Testis (tissue), 3 donors: ENCODE measurements around the gene BRAF. TPM values are rescaled to one million over a fixed set of nuclear protein-coding genes. Genes with fewer than 3 reads are reported as not detected.

Experiments
- DNase-seq: peaks from one replicate; pipeline ENCODE4 v3.0.0-alpha.2; 2019
- H3K27ac ChIP-seq, 2 donors: fragments of 200-600 bp; sonication (generic); one replicate each; pipeline ENCODE4 v1.5.1; 2019
- H3K27me3 ChIP-seq: fragments of 200-600 bp; sonication (generic); one replicate; pipeline ENCODE4 v1.5.1; 2019
- H3K36me3 ChIP-seq: fragments of 200-600 bp; sonication (generic); one replicate; pipeline ENCODE4 v1.5.1; 2017; ENCODE audit warnings: low read depth; ENCODE audit errors: missing control alignments
- H3K4me1 ChIP-seq: fragments of 200-600 bp; sonication (generic); one replicate; pipeline ENCODE4 v1.5.1; 2019
- H3K4me3 ChIP-seq, 2 donors: fragments of 200-600 bp; sonication (generic); one replicate each; pipeline ENCODE4 v1.5.1; 2017 to 2019
- H3K9me3 ChIP-seq: fragments of 200-600 bp; sonication (generic); one replicate; pipeline ENCODE4 v1.5.1; 2017
- POLR2A ChIP-seq: fragments of 450-650 bp; IDR thresholded peaks from one replicate; pipeline ENCODE4 v1.6.1; 2017; ENCODE audit warnings: antibody characterized with exemption, mild to moderate bottlenecking, moderate library complexity
- WGBS, 2 donors: methylation state at CpG; one replicate each; pipeline ENCODE4 v1.1.5; 2018; 5-methylcytosine and 5-hydroxymethylcytosine counted together
- intact Hi-C: fragments of 100-400 bp; cut with DNase I; formaldehyde crosslinking; loops from one replicate; pipeline ENCODE4 v1.15.1; 2023; ENCODE audit warnings: low total_unique reads
- polyA plus RNA-seq: library from polyadenylated mRNA; stranded (reverse); fragments of 350-450 nt; fragmentation: Illumina TruSeq; extraction: RNeasy Lipid Tissue Mini Kit (QIAGEN cat#74804); gene quantifications from one replicate; pipeline ENCODE4 v1.2.3, GENCODE V29; 2014; ENCODE audit warnings: low read depth, low replicate concordance; ENCODE audit not compliant: insufficient read depth
- total RNA-seq, 2 donors: library from RNA; depleted of rRNA; stranded (reverse); fragments of >200 nt; gene quantifications; one replicate each; pipeline ENCODE4 v1.2.3, GENCODE V29; 2016
- TF ChIP-seq, protein P1 (sequence below), 3 experiments: fragments of 450-650 bp in 2 of 3; fragments of 200-600 bp in 1 of 3; sonication (generic) in 1 of 3; IDR thresholded peaks; one replicate each; pipeline ENCODE4 v1.5.1; 2016 to 2019; ENCODE audit warnings: antibody characterized with exemption in 3 of 3, mild to moderate bottlenecking in 2 of 3, moderate library complexity in 1 of 3

BRAF gene
- total and polyA plus RNA-seq, 3 donors from 2014 or later: 63.3 to 124 (median 82.6) TPM

DNA sequence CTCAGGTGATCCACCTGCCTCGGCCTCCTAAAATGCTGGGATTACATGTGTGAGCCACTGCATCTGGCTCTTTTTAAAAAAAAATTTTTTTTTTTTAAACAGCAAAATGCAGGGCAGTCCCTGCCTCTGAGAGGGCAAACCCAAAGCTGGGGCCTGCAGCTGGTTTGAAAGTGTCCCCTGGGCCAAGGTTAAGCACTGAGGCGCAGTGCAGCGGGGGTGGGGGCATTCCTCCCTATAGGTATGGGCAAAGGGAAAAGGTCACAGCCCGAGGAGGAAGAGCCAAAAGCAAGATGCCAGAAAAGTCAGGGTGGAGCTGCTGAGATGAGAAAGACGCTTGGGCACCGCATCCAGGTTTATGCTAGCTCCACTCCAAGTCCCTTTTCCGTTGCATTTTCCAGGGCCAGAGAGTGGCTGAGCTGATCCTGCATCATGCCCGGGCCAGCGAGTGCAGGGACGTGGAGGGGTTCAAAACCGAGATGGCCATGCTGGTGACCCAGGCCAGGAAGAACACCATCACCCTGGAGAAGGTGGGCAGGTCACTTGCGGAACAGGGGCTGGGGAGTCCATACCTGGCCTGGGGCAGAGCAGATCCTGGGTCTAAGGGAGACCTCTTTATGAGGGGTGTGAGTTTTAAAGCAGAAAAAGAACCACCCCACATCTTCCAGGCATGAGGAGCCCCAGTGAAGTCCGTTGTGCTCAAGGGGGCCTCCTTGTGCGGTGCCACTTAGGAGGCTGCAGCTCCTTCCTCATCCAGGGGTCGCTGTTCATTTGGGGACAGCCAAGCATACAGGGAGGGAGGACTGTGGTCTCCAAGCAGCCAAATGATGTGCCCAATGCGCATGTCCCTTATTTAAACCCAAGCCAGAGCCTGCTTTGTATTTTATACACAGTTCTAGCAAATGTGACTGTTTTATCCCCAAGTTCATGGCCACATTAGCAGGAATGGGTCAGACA, 235.3 kb downstream of the BRAF start:
- intact Hi-C loops: no loop called here
- Histone ChIP-seq H3K27ac (no peak overlapping the region), H3K36me3 (no peaks in the 10 kb centered on the region), H3K4me1 (no peaks in the 10 kb centered on the region), H3K4me3 (no peak overlapping the region), H3K9me3 (no peaks in the 10 kb centered on the region), H3K27me3 (no peaks in the 10 kb centered on the region)
- no peak for DNase-seq
- TF ChIP-seq, protein P1, sequence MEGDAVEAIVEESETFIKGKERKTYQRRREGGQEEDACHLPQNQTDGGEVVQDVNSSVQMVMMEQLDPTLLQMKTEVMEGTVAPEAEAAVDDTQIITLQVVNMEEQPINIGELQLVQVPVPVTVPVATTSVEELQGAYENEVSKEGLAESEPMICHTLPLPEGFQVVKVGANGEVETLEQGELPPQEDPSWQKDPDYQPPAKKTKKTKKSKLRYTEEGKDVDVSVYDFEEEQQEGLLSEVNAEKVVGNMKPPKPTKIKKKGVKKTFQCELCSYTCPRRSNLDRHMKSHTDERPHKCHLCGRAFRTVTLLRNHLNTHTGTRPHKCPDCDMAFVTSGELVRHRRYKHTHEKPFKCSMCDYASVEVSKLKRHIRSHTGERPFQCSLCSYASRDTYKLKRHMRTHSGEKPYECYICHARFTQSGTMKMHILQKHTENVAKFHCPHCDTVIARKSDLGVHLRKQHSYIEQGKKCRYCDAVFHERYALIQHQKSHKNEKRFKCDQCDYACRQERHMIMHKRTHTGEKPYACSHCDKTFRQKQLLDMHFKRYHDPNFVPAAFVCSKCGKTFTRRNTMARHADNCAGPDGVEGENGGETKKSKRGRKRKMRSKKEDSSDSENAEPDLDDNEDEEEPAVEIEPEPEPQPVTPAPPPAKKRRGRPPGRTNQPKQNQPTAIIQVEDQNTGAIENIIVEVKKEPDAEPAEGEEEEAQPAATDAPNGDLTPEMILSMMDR (IDR thresholded peaks at IDR 0.05): no peak
- no peak for TF ChIP-seq POLR2A
- WGBS, 2 donors: 93 to 94% methylated on average over 16 of the region's 16 CpGs

DNA sequence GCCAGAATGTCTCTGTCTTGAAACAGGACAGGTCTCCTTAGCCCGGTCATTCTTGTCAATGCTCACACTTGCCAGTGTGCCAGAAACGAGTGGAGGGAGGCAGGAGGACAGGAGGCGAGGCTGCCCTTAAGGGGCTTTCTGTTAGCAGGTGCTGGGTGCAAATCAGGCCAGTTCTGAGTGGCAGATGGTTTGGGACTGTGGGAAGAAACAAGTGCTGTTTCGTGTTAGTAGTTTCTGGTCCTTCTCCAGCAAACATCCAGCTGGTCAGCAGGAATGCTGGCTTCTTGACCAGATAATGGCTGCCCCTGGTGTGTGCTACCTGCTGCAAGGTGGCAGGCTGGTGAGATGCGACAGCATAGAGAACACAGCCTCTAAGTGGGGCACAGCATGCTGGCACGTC, 236.4 kb downstream of the BRAF start:
- Histone ChIP-seq H3K4me3 (no peak overlapping the region), H3K9me3 (no peaks in the 10 kb centered on the region), H3K27me3 (no peaks in the 10 kb centered on the region), H3K36me3 (no peaks in the 10 kb centered on the region), H3K27ac (no peak overlapping the region), H3K4me1 (no peaks in the 10 kb centered on the region)
- intact Hi-C loops: no loop called here
- TF ChIP-seq POLR2A: no peak
- TF ChIP-seq, protein P1 (IDR thresholded peaks at IDR 0.05): no peak
- WGBS, 2 donors: 80 to 98% methylated on average over 6 of the region's 6 CpGs
- no peak for DNase-seq

DNA sequence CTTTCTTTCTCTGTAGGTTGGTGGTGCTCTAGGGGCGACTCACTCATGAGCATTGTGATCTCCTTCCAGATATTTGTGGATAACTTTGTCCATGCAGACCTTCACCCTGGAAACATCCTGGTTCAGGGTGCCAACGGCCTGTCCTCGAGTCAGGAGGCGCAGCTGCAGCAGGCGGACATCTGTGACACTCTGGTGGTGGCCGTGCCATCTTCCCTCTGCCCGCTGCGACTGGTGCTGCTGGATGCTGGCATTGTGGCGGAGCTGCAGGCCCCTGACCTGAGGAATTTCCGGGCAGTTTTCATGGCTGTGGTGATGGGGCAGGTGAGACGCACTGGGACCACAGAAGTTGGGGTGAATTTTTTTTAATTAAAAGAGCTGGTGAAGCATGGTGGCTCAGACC, 237.8 kb downstream of the BRAF start:
- no peak for DNase-seq
- no peak overlapping the region for H3K4me3 ChIP-seq
- H3K36me3 ChIP-seq: no peaks in the 10 kb centered on the region
- no peak for TF ChIP-seq POLR2A
- TF ChIP-seq, protein P1 (IDR thresholded peaks at IDR 0.05): no peak
- H3K4me1 ChIP-seq: no peaks in the 10 kb centered on the region
- H3K9me3 ChIP-seq: no peaks in the 10 kb centered on the region
- intact Hi-C loops: no loop called here
- H3K27me3 ChIP-seq: no peaks in the 10 kb centered on the region
- WGBS, 2 donors: 92 to 96% methylated on average over 11 of the region's 11 CpGs
- H3K27ac ChIP-seq: no peak overlapping the region

DNA sequence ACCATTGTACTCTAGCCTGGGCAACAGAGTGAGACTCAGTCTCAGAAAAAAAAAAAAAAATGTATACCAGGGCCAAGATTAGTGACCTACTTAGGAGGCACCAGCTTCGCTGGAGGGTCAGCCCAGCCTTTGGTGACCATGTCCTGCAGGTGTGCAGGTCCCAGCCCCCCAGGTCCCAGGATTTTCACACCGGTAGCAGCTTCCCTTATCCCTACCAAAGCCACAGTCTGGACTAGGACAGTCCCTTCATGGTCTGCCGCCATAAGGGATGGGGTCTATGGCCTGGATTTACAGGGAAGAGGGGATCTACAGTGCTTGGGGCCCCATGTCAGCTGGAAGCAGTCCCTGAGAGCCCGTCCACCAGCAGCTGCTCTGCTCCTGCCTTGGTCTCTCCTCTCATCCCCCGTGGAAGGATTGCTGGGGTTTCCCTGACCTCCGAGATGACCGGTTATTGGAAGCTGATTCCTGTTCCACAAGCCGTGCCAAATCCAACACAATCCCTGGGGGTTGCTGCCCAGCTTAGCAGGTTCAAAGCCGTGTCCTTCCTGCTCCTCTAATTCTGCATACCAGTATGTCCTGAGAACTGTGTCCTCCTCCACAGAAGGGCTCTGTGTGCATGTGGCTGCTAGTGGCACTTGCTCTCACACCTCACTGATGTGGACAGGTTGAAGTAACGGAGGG, 239.2 kb downstream of the BRAF start:
- 69 to 70% methylated on average over 9 to 10 of the region's 10 CpGs for WGBS, 2 donors
- Histone ChIP-seq H3K27ac (no peak overlapping the region), H3K36me3 (no peaks in the 10 kb centered on the region), H3K4me3 (no peak overlapping the region), H3K27me3 (no peaks in the 10 kb centered on the region), H3K9me3 (no peaks in the 10 kb centered on the region), H3K4me1 (no peaks in the 10 kb centered on the region)
- intact Hi-C loops: no loop called here
- no peak for DNase-seq
- TF ChIP-seq POLR2A: no peak
- TF ChIP-seq, protein P1 (IDR thresholded peaks at IDR 0.05): no peak
